B cell (primary cell): ENCODE measurements around the gene MEF2C.

Source experiments
- EZH2 ChIP-seq: IDR thresholded peaks from 2 replicates; pipeline ENCODE4 v1.6.1; 2012; ENCODE audit warnings: borderline replicate concordance, low read depth, mild to moderate bottlenecking, moderate library complexity, low read length; ENCODE audit not compliant: insufficient read depth, poor library complexity, severe bottlenecking
- TF ChIP-seq, protein P1 (sequence below): fragments of 200-600 bp; IDR thresholded peaks from one replicate; pipeline ENCODE4 v1.8.0; 2022; ENCODE audit warnings: antibody characterized with exemption, mild to moderate bottlenecking

DNA sequence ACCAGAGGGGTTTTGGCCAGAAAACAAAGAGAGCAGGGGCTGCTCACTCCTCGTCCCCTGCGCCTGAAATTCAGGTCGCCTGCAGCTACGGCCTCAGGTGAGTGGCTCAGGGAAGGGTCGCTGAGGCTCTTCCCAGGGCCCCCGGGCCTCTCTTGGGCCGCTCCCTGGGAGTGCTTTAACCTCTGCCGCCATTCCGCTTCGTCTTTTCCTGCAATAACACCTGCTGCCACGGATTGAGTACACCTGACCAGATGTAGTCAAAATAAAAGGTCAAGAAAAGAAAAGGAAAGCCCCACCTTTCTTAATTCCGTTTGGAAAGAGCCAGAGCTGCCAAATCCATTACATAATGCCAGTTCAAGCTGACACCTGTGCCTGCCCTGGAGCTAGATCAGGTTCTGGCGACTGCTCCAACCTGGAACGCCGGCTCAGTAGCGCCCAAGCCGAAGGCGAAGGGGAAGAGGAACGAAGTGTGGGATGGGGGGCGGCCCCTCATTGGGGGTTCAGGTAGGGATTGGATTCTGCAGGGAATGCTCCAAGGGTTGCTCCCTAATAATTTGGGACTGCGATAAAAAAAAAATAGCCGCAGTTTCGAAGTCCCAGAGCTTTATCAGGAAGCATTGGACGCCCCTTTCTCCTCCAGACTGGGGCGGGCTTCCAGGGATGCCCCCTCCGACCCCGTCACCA is 193.9 kb downstream of the MEF2C start:
- TF ChIP-seq, protein P1, sequence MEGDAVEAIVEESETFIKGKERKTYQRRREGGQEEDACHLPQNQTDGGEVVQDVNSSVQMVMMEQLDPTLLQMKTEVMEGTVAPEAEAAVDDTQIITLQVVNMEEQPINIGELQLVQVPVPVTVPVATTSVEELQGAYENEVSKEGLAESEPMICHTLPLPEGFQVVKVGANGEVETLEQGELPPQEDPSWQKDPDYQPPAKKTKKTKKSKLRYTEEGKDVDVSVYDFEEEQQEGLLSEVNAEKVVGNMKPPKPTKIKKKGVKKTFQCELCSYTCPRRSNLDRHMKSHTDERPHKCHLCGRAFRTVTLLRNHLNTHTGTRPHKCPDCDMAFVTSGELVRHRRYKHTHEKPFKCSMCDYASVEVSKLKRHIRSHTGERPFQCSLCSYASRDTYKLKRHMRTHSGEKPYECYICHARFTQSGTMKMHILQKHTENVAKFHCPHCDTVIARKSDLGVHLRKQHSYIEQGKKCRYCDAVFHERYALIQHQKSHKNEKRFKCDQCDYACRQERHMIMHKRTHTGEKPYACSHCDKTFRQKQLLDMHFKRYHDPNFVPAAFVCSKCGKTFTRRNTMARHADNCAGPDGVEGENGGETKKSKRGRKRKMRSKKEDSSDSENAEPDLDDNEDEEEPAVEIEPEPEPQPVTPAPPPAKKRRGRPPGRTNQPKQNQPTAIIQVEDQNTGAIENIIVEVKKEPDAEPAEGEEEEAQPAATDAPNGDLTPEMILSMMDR, result no peak
- TF ChIP-seq EZH2, result peak; percentile 56
